IPS-18c (cell line): ENCODE results near the gene SLC24A3.
"Not testable (repeated sequence)": the region's sequence is repeated elsewhere in the genome, so short reads cannot be mapped to it uniquely, and the experiment has no call there.

Experiments
- H3K4me3 ChIP-seq: 2 replicates; pipeline ENCODE4 v1.7.0; 2013; ENCODE audit warnings: low read depth, mild to moderate bottlenecking, low read length, moderate library complexity; ENCODE audit not compliant: insufficient read depth
- H3K9me3 ChIP-seq: one replicate; pipeline ENCODE4 v1.6.1; 2013; ENCODE audit warnings: mild to moderate bottlenecking, low read length, moderate library complexity; ENCODE audit not compliant: control insufficient read depth, insufficient read depth

SLC24A3 gene

DNA sequence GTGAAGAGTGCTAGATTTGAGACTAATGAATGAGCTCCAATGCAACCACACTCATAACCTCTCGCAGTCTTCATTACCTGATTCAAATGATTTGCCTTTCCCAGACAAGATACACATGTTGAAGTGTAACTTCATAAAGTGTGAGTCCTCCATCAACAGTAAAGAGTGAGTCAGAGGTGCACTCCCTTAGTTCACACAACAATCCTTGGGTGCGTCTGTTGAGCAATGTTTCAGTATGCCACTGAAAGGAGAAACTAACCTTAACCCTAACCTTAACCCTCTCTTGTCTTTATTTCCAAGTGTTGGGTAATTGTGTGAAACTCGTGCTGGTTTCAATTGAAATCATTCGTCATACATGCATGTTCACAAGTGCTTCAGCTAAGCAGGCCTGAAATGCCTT is 524.6 kb downstream of the SLC24A3 start:
- Histone ChIP-seq H3K4me3 (no peak overlapping the region), H3K9me3 (no peaks in the 10 kb centered on the region)

- H3K4me3 ChIP-seq: no peak overlapping the region
- H3K9me3 ChIP-seq: no peaks in the 10 kb centered on the region
Observed at GRCh38 chr20:19738951-19739350, 526.5 kb downstream of the SLC24A3 start.

DNA sequence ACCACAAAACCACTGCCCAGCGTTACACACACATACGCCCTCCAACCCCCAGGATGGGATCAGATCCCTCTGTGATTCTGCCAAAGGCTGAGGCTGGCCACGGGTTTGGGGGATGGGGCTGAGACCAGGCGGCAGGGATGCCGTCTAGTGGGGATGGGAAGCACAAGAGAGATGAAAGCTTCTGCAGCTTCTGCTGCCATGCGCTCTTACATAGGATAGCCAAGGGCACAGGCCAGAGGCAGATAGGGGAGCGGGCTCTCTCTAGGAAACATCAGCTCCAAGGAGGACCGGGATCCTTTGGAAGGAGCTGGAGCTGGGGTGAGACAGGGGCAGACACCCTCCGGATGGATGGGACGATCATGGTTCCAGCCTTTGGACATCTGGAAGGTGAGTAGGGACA is 526.9 kb downstream of the SLC24A3 start:
- Histone ChIP-seq H3K9me3 (no peaks in the 10 kb centered on the region), H3K4me3 (no peak overlapping the region)

DNA sequence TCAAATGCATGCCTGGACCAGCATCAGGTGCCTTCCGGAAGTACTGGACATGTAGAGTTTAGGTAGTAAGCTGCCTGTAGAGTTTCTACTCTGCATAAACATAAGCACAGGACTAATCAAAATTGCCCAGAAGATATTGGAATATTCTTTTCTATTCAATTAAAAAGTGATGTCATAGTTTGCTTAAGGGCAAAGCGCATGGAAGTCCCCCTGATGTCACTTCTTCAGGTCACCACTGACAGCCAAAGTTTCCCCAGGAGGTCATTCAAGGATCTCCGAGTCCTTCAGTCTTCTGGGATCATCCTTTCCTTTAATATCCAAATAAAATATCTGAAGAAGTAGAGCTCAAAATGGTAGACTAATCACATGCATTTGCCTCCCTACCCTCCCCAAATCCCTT is 528.1 kb downstream of the SLC24A3 start:
- no peak overlapping the region for H3K4me3 ChIP-seq
- no peaks in the 10 kb centered on the region for H3K9me3 ChIP-seq

GRCh38 chr20:19741924-19742323 is 529.5 kb downstream of the SLC24A3 start:
- Histone ChIP-seq H3K9me3 (no peaks in the 10 kb centered on the region), H3K4me3 (no peak overlapping the region)

- Histone ChIP-seq H3K9me3 (no peaks in the 10 kb centered on the region), H3K4me3 (no peak overlapping the region)
Observed at GRCh38 chr20:19742974-19743639, 530.7 kb downstream of the SLC24A3 start.

DNA sequence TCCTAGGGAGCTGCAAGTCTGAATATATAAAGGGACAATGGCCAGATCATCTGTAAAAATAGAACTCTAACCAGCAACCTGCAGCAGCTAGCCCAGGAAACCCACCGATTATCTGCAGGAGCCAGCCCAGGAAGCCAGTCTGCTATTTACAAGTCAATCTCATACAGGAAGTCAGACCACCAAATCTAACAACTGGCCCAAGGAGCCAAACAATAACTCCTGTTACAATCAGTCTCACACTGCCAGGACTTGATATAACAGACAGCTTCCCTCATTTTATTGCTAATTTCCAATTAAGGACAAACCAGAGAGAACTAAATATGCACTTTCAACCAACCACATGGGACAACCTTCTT is 531.2 kb downstream of the SLC24A3 start:
- no peak overlapping the region for H3K4me3 ChIP-seq
- H3K9me3 ChIP-seq: no peaks in the 10 kb centered on the region

GRCh38 chr20:19745106-19745505 is 532.7 kb downstream of the SLC24A3 start:
- H3K9me3 ChIP-seq: no peaks in the 10 kb centered on the region
- H3K4me3 ChIP-seq: no peak overlapping the region

DNA sequence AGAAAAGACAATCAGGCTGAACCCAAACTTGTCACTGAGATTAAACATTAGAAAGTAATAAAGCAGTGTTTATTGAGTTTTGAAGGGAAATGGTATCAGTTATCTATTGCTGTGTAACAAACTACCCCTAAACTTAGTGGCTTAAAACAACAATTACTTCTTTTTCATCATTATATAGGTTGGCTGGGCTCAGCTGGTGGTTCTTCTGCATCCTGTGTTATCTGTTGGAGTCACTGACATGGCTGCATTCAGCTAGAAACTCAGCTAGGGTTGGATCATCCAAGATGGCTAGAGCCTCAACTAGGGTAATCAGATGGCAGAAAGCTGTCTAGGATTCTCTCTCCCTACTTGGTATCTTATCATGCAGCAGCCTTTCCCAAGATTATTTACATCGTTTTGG is 533.1 kb downstream of the SLC24A3 start:
- H3K9me3 ChIP-seq: no peaks in the 10 kb centered on the region

DNA sequence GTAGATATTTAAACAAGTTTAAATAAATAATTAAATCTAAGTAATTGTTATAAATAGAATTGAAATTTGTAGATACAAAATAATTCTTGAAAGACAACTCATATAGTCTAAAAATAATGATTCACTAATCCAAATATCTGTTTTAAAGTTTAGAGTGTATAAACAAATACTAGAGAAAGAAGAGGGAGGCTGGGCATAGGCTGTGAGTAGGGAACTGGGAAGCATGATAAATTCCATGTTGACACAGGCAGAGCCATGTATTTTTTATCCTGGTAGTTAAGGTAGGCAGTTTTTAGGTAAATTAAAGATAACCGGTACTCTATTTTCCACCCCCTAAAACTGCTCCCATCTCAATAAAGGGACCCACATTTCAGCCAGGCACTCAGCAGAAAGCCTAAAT is 534.0 kb downstream of the SLC24A3 start:
- H3K9me3 ChIP-seq: no peaks in the 10 kb centered on the region
- no peak overlapping the region for H3K4me3 ChIP-seq

More for the DNA sequence above, 533.1 kb downstream of the SLC24A3 start:
- no peak overlapping the region for H3K4me3 ChIP-seq

DNA sequence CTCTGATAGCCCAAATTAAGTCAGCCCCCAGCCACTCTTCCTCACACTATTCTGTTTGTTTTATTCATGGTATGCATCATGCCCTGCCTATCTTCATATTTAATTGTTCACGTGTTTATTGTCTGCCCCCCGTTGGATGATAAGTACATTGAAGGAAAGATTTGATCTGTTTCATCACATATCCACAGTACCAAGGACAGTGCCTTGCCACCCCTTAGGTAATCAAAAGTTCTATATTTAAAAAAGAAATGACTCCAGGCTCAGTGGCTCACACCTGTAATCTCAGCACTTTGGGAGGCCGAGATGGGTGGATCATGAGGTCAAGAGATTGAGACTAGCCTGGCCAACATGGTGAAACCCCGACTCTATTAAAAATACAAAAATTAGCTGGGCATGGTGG is 535.5 kb downstream of the SLC24A3 start:
- Histone ChIP-seq H3K9me3 (no peaks in the 10 kb centered on the region), H3K4me3 (no peak overlapping the region)

- Histone ChIP-seq H3K4me3 (no peak overlapping the region), H3K9me3 (no peaks in the 10 kb centered on the region)
Observed at GRCh38 chr20:19748681-19749080, 536.2 kb downstream of the SLC24A3 start.

DNA sequence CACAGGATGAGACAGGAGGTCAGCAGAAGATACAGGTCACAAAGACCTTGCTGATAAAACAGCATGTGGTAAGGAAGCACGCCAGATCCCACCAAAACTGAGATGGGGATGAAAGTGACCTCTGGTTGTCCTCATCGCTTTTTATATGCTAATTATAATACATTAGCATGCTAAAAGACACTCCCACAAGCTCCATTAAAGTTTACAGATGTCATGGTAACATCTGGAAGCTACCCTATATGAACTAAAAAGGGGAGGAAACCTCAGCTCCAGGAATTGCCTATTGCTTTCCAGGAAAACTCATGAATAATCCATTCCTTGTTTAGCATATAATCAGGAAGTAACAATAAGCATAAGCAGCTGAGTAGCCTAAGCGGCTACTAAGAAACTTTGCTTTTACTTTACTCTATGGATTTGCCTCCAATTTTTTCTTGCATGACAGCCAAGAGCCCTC is 537.2 kb downstream of the SLC24A3 start:
- Histone ChIP-seq H3K9me3 (no peaks in the 10 kb centered on the region), H3K4me3 (no peak overlapping the region)

DNA sequence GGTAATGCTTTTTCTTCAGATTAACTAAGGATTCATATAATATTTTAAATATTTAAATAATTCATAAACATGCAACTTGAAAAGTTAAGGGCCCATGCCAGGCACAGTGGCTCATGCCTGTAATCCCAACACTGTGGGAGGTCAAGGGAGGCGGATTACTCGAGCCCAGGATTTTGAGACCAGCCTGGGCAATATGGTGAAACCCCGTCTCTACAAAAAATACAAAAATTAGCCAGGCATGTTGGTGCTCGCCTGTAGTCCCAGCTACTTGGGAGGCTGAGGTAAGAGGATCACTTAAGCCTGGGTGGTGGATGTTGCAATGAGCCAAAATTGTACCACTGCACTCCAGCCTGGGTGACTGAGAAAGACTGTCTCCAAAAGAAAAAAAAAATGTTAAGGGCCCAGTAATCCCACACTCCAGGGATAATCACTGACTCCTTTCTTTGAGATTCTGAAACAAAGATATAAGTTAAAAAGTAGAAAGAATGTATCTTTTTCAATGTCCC is 537.7 kb downstream of the SLC24A3 start:
- no peak overlapping the region for H3K4me3 ChIP-seq

DNA sequence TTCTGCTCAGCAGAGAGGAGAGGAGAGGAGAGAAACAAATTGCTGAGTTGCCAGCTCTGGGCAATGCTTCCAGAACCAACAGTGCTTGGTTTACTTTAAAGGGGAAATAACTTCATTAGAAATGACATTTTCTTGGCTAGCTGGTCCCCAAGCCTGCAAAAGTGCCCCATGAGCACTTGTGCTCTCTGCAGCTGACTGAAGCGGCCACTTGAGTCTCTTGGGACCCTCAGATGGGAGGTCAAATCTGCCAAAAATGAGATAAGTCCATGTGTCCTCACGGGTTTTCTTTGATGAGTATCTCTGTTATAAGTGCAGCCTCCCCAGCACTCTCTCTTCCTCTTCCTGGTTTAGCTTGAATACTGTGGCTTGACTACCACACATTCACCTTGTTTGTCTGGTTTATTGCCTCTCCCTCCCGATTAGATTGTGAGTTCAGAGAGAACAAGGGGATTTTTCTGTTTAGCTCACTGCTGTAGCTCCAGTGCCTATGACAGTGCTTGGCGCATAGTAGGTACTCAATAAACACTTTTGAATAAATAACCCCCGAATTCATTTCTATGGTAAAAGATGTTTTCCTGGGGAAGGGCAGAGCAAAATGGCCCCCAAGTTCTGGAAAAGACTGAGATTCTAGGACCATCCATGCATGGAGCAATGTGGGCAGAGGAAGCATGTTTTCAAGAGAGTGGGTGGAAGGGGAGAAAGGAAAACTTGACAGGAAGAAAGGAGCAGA is 538.6 kb downstream of the SLC24A3 start:
- H3K9me3 ChIP-seq: no peaks in the 10 kb centered on the region
- H3K4me3 ChIP-seq: no peak overlapping the region

More for the DNA sequence above, 537.7 kb downstream of the SLC24A3 start:
- no peaks in the 10 kb centered on the region for H3K9me3 ChIP-seq

GRCh38 chr20:19754201-19754600 is 541.8 kb downstream of the SLC24A3 start:
- not testable (repeated sequence) for H3K9me3 ChIP-seq, H3K4me3 ChIP-seq

DNA sequence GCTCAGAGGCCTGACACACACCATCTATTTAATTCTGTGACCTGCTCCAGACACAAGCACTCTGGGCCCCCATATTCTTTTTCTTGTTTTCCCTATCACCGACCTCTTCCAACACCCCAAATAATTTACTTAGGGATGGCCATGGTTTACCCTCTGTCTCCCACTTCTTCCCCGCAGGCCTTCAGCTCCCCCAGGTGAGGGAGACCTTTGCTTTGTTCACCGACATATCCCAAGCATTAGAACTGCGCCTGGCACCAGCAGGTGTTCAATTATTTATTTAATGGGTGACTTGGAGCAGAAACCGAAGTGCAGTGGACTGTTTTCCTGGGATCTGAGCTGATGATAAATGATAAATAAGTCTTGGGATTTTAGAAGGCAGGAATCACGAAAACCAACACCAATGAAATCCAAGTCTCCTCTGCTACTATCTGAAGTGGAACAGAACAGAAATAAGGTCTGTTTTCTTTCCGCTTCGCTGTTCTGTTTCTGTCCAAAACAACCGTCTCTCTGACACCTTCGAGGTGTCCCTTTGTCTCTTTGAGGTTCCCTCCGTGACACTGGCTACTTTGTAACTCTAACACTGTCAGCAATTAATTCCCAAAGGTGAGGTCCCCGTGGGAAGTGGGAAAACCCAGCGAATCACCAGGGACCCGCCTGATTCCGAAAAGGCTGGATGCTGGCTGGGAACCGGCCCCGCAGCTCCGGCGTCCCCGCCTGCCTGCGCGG is 544.5 kb downstream of the SLC24A3 start:
- H3K4me3 ChIP-seq: peak overlapping the region; percentile 93

More for the DNA sequence above, 544.5 kb downstream of the SLC24A3 start:
- H3K9me3 ChIP-seq: peaks cover 4% of the 10 kb centered on the region
